Lower lobe of right lung (tissue), 2 donors: ENCODE results near the gene KIR3DL1. TPM values are rescaled to one million over a fixed set of nuclear protein-coding genes. Genes with fewer than 3 reads are reported as not detected.
"Not testable (repeated sequence)": the region's sequence is repeated elsewhere in the genome, so short reads cannot be mapped to it uniquely, and the experiment has no call there.

ENCODE experiments used
- ATAC-seq, 2 donors: fragments of 200-7000 bp; cut with Tn5 transposase; one replicate each; pipeline ENCODE4 v1.9.1; 2020 to 2022; ENCODE audit warnings: mild to moderate bottlenecking in 2 of 2, moderate library complexity in 2 of 2
- DNase-seq: peaks from one replicate; pipeline ENCODE4 v3.0.0-alpha.2; 2020
- H3K27ac ChIP-seq: fragments of 200-600 bp; one replicate; pipeline ENCODE4 v1.8.0; 2022
- H3K27me3 ChIP-seq: fragments of 200-600 bp; one replicate; pipeline ENCODE4 v1.8.0; 2022; ENCODE audit warnings: low read depth
- H3K36me3 ChIP-seq: fragments of 200-600 bp; one replicate; pipeline ENCODE4 v1.8.0; 2022; ENCODE audit warnings: mild to moderate bottlenecking
- H3K4me1 ChIP-seq: fragments of 200-600 bp; one replicate; pipeline ENCODE4 v1.8.0; 2022
- H3K4me3 ChIP-seq: fragments of 200-600 bp; one replicate; pipeline ENCODE4 v1.8.0; 2022; ENCODE audit warnings: mild to moderate bottlenecking
- H3K9me3 ChIP-seq: fragments of 200-600 bp; one replicate; pipeline ENCODE4 v1.8.0; 2022
- intact Hi-C: fragments of 100-400 bp; cut with DNase I; formaldehyde crosslinking; loops from one replicate; pipeline ENCODE4 v1.11.0; 2022
- long read RNA-seq: library from polyadenylated mRNA; unstranded; transcript quantifications from one replicate; pipeline ENCODE4 v2.0.0, GENCODE V29; 2021
- total RNA-seq: library from RNA; stranded (reverse); fragmentation: NEBNext Ultra II Directional; extraction: Animal tissue kit (Norgen Biotek cat#: 25700); gene quantifications from one replicate; pipeline ENCODE4 v1.2.1, GENCODE V29; 2021
- donor health status: DM: no; HTN: yes; CAD: no; lungs with severe emphysema.

KIR3DL1 gene
- 0.71 TPM for total RNA-seq
- long read RNA-seq, partial matches to known transcripts: 0 of 4 reads
- long read RNA-seq, other reads (novel, unspliced or antisense): 1 of 4 reads

GRCh38 chr19:54816251-54816650, at the start of gene KIR3DL1:
KIR3DL1 (plus strand) TSS chr19:54816468.
- H3K9me3 ChIP-seq, H3K27ac ChIP-seq, H3K4me3 ChIP-seq, DNase-seq, H3K27me3 ChIP-seq, H3K36me3 ChIP-seq, ATAC-seq, H3K4me1 ChIP-seq, intact Hi-C loops: not testable (repeated sequence)

GRCh38 chr19:54769646-54770045, 46.6 kb upstream of the KIR3DL1 start, which contains the start of gene KIR2DL1:
KIR2DL1 (plus strand) TSS chr19:54769793; CDS start chr19:54769851, 58 bp downstream.
- H3K4me3 ChIP-seq, H3K27ac ChIP-seq, H3K27me3 ChIP-seq, DNase-seq, ATAC-seq, intact Hi-C loops, H3K9me3 ChIP-seq, H3K36me3 ChIP-seq, H3K4me1 ChIP-seq: not testable (repeated sequence)

- H3K27me3 ChIP-seq, H3K36me3 ChIP-seq, DNase-seq, ATAC-seq, H3K9me3 ChIP-seq, H3K4me3 ChIP-seq, H3K4me1 ChIP-seq, H3K27ac ChIP-seq, intact Hi-C loops: not testable (repeated sequence)
Observed at GRCh38 chr19:54770511-54770910, 45.8 kb upstream of the KIR3DL1 start.

GRCh38 chr19:54771018-54771960, 45.0 kb upstream of the KIR3DL1 start:
- H3K9me3 ChIP-seq, ATAC-seq, H3K27ac ChIP-seq, H3K27me3 ChIP-seq, H3K4me3 ChIP-seq, H3K4me1 ChIP-seq, intact Hi-C loops, H3K36me3 ChIP-seq, DNase-seq: not testable (repeated sequence)

- DNase-seq, intact Hi-C loops, H3K9me3 ChIP-seq, H3K4me3 ChIP-seq, H3K36me3 ChIP-seq, H3K4me1 ChIP-seq, ATAC-seq, H3K27ac ChIP-seq, H3K27me3 ChIP-seq: not testable (repeated sequence)
Observed at GRCh38 chr19:54772666-54773065, 43.6 kb upstream of the KIR3DL1 start.

GRCh38 chr19:54775095-54775815, 41.0 kb upstream of the KIR3DL1 start:
- intact Hi-C loops, H3K27ac ChIP-seq, H3K4me1 ChIP-seq, H3K36me3 ChIP-seq, H3K9me3 ChIP-seq, H3K27me3 ChIP-seq, ATAC-seq, H3K4me3 ChIP-seq, DNase-seq: not testable (repeated sequence)

- H3K4me1 ChIP-seq, ATAC-seq, H3K27me3 ChIP-seq, H3K36me3 ChIP-seq, H3K9me3 ChIP-seq, DNase-seq, H3K27ac ChIP-seq, H3K4me3 ChIP-seq, intact Hi-C loops: not testable (repeated sequence)
Observed at GRCh38 chr19:54775830-54776229, 40.4 kb upstream of the KIR3DL1 start.

- H3K9me3 ChIP-seq, ATAC-seq, intact Hi-C loops, DNase-seq, H3K4me3 ChIP-seq, H3K27ac ChIP-seq, H3K27me3 ChIP-seq, H3K4me1 ChIP-seq, H3K36me3 ChIP-seq: not testable (repeated sequence)
Observed at GRCh38 chr19:54777851-54778250, 38.4 kb upstream of the KIR3DL1 start.

- DNase-seq, H3K4me1 ChIP-seq, H3K4me3 ChIP-seq, H3K27ac ChIP-seq, ATAC-seq, H3K9me3 ChIP-seq, H3K36me3 ChIP-seq, intact Hi-C loops, H3K27me3 ChIP-seq: not testable (repeated sequence)
Observed at GRCh38 chr19:54778896-54779295, 37.4 kb upstream of the KIR3DL1 start.

GRCh38 chr19:54782916-54783315, 33.4 kb upstream of the KIR3DL1 start:
- H3K4me3 ChIP-seq, H3K36me3 ChIP-seq, ATAC-seq, H3K27me3 ChIP-seq, H3K4me1 ChIP-seq, H3K27ac ChIP-seq, intact Hi-C loops, H3K9me3 ChIP-seq, DNase-seq: not testable (repeated sequence)

GRCh38 chr19:54786091-54786723, 30.1 kb upstream of the KIR3DL1 start:
- H3K9me3 ChIP-seq, H3K27ac ChIP-seq, H3K4me1 ChIP-seq, H3K4me3 ChIP-seq, H3K27me3 ChIP-seq, H3K36me3 ChIP-seq, ATAC-seq, intact Hi-C loops, DNase-seq: not testable (repeated sequence)

GRCh38 chr19:54788154-54788553, 28.1 kb upstream of the KIR3DL1 start:
- H3K9me3 ChIP-seq, H3K4me1 ChIP-seq, intact Hi-C loops, DNase-seq, H3K4me3 ChIP-seq, H3K36me3 ChIP-seq, ATAC-seq, H3K27me3 ChIP-seq, H3K27ac ChIP-seq: not testable (repeated sequence)
